H1 (cell line): ENCODE measurements around the gene PSME1. TPM values are rescaled to one million over a fixed set of nuclear protein-coding genes. Genes with fewer than 3 reads are reported as not detected.

Source experiments
- CTBP2 ChIP-seq: IDR thresholded peaks from 2 replicates; pipeline ENCODE4 v1.7.0; 2011; ENCODE audit warnings: borderline replicate concordance, mild to moderate bottlenecking, moderate library complexity, mixed read lengths, low read length; ENCODE audit not compliant: insufficient read depth, insufficient read length
- JUND ChIP-seq: IDR thresholded peaks from 2 replicates; pipeline ENCODE4 v1.6.1; 2011; ENCODE audit warnings: mild to moderate bottlenecking, improper control_type of control experiment, low read length
- KDM5A ChIP-seq: fragments of 200-600 bp; IDR thresholded peaks from 2 replicates; pipeline ENCODE4 v1.7.1; 2012; ENCODE audit warnings: mild to moderate bottlenecking, low read length, inconsistent platforms, mixed read lengths
- RNF2 ChIP-seq: fragments of 200-900, 300-1000 bp; sonication (generic); IDR thresholded peaks from 2 replicates; pipeline ENCODE4 v1.7.1; 2016; ENCODE audit warnings: borderline replicate concordance, low read depth, mild to moderate bottlenecking, antibody characterized with exemption, low read length; ENCODE audit not compliant: poor library complexity, severe bottlenecking; ENCODE audit errors: missing control alignments
- SP4 ChIP-seq: IDR thresholded peaks from 2 replicates; pipeline ENCODE4 v1.6.1; 2012; ENCODE audit warnings: low read length, inconsistent platforms
- SUZ12 ChIP-seq: fragments of 200-600 bp; sonication (generic); IDR thresholded peaks from 2 replicates; pipeline ENCODE4 v1.6.1; 2012; ENCODE audit warnings: mild to moderate bottlenecking, inconsistent platforms, low read length, moderate library complexity, mixed read lengths
- polyA plus RNA-seq, 7 experiments: library from polyadenylated mRNA; depleted of rRNA in 3 of 7; stranded (reverse) in 5 of 7; unstranded in 2 of 7; fragments of >200 nt in 5 of 7; fragments of 200-250 nt in 2 of 7; gene quantifications; 1 replicate in 5 of 7; 2 replicates in 1 of 7; 4 replicates in 1 of 7; pipeline versions ENCODE4 v1.2.1 to v1.2.3, GENCODE V29; 2011 to 2013; ENCODE audit warnings: missing spikeins in 2 of 7, mixed read lengths in 2 of 7
- total RNA-seq: library from RNA; stranded (reverse); fragmentation: NEBNext Ultra II Directional; extraction: Animal tissue kit (Norgen Biotek cat#: 25700); gene quantifications from 2 replicates; pipeline ENCODE4 v1.2.1, GENCODE V29; 2021

Gene PSME1
- total and polyA plus RNA-seq, 2 of the 8 experiments (the other 6 are each of a cell fraction or from before 2014, with no cell fraction given) = 74.9 to 85.9 TPM

DNA sequence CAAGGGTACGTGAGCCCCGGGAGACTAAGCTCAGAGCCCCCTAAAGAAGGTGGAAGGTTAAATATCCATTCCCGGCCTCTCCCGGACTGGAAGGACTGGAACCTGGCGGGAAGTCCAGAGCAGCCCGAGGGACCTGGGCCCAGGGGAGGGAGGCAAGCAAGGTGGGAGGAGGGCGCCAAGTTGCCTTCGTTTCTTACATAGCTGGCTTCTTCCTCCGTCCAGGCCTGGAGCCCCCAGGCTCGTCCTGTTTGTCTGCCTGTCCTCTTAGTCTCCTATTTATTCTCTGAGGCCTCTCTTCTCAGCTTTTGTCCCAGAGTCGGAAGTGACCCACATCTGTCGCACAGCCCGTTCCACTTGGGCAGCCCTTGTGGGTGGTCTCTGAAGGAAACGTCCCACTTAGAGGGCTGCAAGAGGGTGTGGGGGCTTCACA lies 41.1 kb upstream of the PSME1 start (continued):
- TF ChIP-seq RNF2 (no peak), SP4 (no peak), JUND (no peak), CTBP2 (no peak), KDM5A (no peak), SUZ12 (no peak)
